Type B pancreatic cell (in vitro differentiated cells): ENCODE measurements around the gene ZNF579. TPM values are rescaled to one million over a fixed set of nuclear protein-coding genes. Genes with fewer than 3 reads are reported as not detected.

Source experiments
- DNase-seq: peaks from one replicate; pipeline ENCODE4 v3.0.0; 2021; ENCODE audit warnings: mixed read lengths; ENCODE audit not compliant: unreplicated experiment; ENCODE audit errors: extremely low spot score
- H3K27ac Mint-ChIP-seq: 2 replicates; pipeline ENCODE4 v1.8.0; 2021; ENCODE audit warnings: mild to moderate bottlenecking, mixed read lengths
- H3K27me3 Mint-ChIP-seq: 2 replicates; pipeline ENCODE4 v1.8.0; 2021; ENCODE audit warnings: mixed read lengths
- H3K36me3 Mint-ChIP-seq: 2 replicates; pipeline ENCODE4 v1.8.0; 2021; ENCODE audit warnings: mixed read lengths
- H3K4me1 Mint-ChIP-seq: one replicate; pipeline ENCODE4 v1.8.0; 2021; ENCODE audit warnings: mixed read lengths; ENCODE audit not compliant: unreplicated experiment
- H3K4me3 Mint-ChIP-seq: 2 replicates; pipeline ENCODE4 v1.8.0; 2021; ENCODE audit warnings: mild to moderate bottlenecking, mixed read lengths
- H3K9me3 Mint-ChIP-seq: 2 replicates; pipeline ENCODE4 v1.8.0; 2021; ENCODE audit warnings: mixed read lengths
- CTCF ChIP-seq: fragments of 200-600 bp; sonication (generic); conservative IDR thresholded peaks from 2 replicates; pipeline ENCODE4 v1.5.0; 2021; ENCODE audit warnings: antibody characterized with exemption, mild to moderate bottlenecking
- total RNA-seq: library from RNA; stranded (reverse); gene quantifications from 2 replicates; pipeline ENCODE4 v1.2.1, GENCODE V29; 2021; ENCODE audit warnings: low replicate concordance

Gene ZNF579
- total RNA-seq, 1 donor from 2014 or later: 23.9 TPM

- peaks cover 4% of the 10 kb centered on the region for H3K36me3 Mint-ChIP-seq
- no peaks in the 10 kb centered on the region for H3K9me3 Mint-ChIP-seq
- TF ChIP-seq CTCF: no peak
- H3K27me3 Mint-ChIP-seq: no peaks in the 10 kb centered on the region
- no peak for DNase-seq
- peak overlapping the region; percentile 89 for H3K4me3 Mint-ChIP-seq
- peaks cover 14% of the 10 kb centered on the region for H3K4me1 Mint-ChIP-seq
- no peak overlapping the region for H3K27ac Mint-ChIP-seq
These were observed 42.5 kb upstream of the ZNF579 start for GRCh38 chr19:55623130-55623529.

DNA sequence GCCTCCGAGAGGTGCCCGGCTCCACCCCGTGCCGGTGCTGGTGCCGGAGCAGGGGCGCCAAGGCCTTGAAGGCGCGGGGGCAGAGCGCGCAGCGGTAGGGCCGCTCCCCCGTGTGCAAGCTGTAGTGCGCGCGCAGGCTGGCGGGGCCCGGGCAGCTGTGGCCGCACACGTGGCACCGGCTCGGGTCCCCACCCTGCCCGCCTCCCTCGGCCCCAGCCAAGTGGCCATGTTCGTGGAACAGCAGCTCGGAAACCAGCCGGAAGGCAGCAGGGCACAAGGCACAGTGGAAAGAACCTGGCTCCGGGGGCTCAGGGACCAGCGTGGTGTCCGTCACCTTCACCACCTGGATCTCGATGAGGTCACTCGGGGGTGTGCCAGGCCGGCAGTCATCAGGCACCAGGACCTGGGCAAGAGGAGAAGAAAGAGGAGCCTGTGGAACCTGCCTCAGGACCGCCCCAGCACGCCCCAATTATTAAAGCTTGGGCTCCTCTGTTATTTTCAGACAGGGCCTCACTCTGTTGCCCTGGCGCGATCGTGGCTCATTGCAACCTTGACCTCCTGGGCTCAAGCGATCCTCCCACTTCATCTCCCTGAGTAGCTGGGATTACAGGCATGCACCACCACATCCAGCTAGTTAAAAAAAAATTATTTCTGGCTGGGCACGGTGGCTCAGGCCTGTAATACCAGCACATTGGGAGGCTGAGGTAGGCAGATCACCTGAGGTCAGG, 41.8 kb upstream of the ZNF579 start:
- Mint-ChIP-seq H3K4me1 (peaks cover 14% of the 10 kb centered on the region), H3K27me3 (no peaks in the 10 kb centered on the region), H3K36me3 (peaks cover 7% of the 10 kb centered on the region), H3K9me3 (no peaks in the 10 kb centered on the region), H3K4me3 (no peak overlapping the region), H3K27ac (no peak overlapping the region)
- no peak for DNase-seq
- TF ChIP-seq CTCF: no peak

DNA sequence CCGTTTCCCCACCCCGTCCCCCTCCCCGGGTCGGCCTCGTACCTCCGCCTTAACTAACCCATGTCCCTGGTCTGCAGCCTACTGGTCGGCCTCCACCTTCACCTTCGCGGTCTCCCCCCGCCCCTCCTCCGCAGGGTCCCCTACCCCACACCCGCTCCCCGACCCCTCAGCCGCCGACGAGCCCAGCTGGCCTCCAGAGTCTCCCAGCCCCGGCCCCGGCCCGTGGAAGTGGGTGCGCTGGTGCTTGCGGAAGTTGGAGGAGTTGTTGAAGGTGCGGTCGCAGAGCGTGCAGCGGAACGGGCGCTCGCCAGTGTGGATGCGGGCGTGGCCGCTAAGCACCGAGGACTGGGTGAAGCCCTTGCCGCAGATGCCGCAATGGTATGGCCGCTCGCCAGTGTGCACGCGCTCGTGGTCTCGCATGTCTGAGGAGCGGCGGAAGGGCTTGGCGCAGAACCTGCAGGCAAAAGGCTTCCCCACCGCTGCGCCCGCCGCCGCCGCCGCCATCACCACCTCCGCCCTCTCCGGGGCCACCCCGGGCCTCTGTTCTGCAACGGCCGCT, 41.1 kb upstream of the ZNF579 start:
- Mint-ChIP-seq H3K9me3 (no peaks in the 10 kb centered on the region), H3K4me3 (no peak overlapping the region), H3K27ac (no peak overlapping the region), H3K4me1 (peaks cover 14% of the 10 kb centered on the region), H3K27me3 (no peaks in the 10 kb centered on the region), H3K36me3 (peaks cover 8% of the 10 kb centered on the region)
- no peak for DNase-seq
- TF ChIP-seq CTCF: no peak

DNA sequence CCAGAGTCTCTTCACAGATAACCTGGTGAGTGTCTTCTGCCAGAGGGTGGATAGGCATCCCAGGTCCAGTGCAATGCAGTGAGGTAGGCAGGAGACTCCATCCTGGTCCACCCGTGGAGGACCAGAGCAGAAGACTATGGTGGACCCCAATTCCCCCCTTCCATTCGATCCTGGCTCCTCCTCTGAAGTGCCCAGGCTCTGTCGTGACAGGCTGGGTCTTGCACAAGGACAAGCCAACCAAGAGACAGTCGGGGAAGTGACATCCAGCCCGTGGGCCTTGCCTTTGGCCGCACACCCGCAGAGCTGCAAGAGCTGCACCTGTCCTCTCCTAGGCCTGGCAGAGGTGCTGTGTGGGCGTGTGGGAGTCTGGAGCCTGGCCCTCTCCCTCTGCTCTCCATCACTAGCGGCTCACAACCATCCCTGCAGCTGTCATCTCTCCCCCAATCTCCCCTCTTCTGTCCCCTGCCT, 40.6 kb upstream of the ZNF579 start:
- H3K36me3 Mint-ChIP-seq: peaks cover 8% of the 10 kb centered on the region
- peaks cover 14% of the 10 kb centered on the region for H3K4me1 Mint-ChIP-seq
- DNase-seq: no peak
- H3K4me3 Mint-ChIP-seq: no peak overlapping the region
- H3K27ac Mint-ChIP-seq: no peak overlapping the region
- TF ChIP-seq CTCF: no peak
- H3K9me3 Mint-ChIP-seq: no peaks in the 10 kb centered on the region
- no peaks in the 10 kb centered on the region for H3K27me3 Mint-ChIP-seq

DNA sequence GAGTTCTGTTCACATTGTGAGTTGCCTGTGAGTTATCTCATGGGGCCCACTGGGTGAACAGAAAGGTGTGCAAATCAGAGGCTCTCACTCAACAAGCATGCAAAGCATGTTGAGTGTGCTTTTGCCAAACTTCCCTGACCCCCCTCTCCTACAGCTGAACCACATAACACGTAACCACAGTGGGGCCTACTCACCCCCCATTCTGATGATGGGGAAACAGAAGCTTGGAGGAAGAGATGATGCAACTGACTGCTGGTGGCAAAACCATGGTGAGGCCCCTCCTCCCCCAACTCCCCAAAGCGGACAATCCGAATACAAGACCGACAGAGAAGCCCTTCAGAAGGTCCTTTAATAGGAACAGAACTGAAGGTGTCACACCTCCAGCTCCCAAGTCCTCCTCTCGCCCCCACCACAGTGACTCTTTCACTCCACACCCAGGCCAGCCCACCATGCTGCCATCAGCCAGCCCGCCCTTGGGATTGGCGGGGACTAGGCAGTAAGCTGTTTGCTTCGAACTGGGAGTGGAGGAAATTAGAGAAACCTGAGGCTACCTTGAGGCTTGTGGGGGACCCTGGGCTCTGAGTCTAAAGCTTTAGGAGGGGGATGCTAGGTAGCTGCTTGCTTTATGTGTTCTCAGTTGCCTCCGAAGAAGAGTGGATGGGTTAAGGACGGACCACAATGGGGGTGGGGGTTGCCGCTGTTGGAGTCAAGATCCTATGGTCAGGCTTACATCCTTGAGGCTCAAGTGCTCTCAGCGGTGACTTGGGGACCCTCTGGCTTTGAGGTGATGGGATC, 40.0 kb upstream of the ZNF579 start:
- Mint-ChIP-seq H3K36me3 (peaks cover 8% of the 10 kb centered on the region), H3K9me3 (no peaks in the 10 kb centered on the region), H3K4me3 (no peak overlapping the region), H3K27me3 (no peaks in the 10 kb centered on the region), H3K4me1 (peaks cover 14% of the 10 kb centered on the region), H3K27ac (no peak overlapping the region)
- no peak for DNase-seq
- no peak for TF ChIP-seq CTCF
